Mesendoderm (in vitro differentiated cells): ENCODE data around the gene SRXN1.
A peak's percentile ranks its signal among the peaks of the same experiment; 100 is the strongest.

ENCODE experiments used
- DNase-seq: peaks from one replicate; pipeline ENCODE4 v3.0.0; 2013
- H2AK5ac ChIP-seq: 2 replicates; pipeline ENCODE4 v1.6.1; 2013; ENCODE audit warnings: low read length, inconsistent platforms
- H2BK120ac ChIP-seq: 2 replicates; pipeline ENCODE4 v1.6.1; 2013; ENCODE audit warnings: low read depth, mild to moderate bottlenecking, low read length, moderate library complexity, mixed read lengths
- H2BK15ac ChIP-seq: replicated peaks from 2 replicates; pipeline ENCODE4 v1.6.1; 2013; ENCODE audit warnings: low read depth, mild to moderate bottlenecking, moderate library complexity
- H2BK5ac ChIP-seq: 2 replicates; pipeline ENCODE4 v1.6.1; 2013; ENCODE audit warnings: low read length, inconsistent platforms
- H3K18ac ChIP-seq: 2 replicates; pipeline ENCODE4 v1.6.1; 2013; ENCODE audit warnings: mild to moderate bottlenecking, low read length, mixed read lengths
- H3K23ac ChIP-seq: one replicate; pipeline ENCODE4 v1.6.1; 2013; ENCODE audit warnings: low read length
- H3K27ac ChIP-seq: 2 replicates; pipeline ENCODE4 v1.5.1; 2013; ENCODE audit warnings: low read depth, mild to moderate bottlenecking, inconsistent platforms, low read length, moderate library complexity
- H3K27me3 ChIP-seq: 2 replicates; pipeline ENCODE4 v1.6.1; 2013; ENCODE audit warnings: low read length, control low read depth, mild to moderate bottlenecking, inconsistent platforms; ENCODE audit not compliant: insufficient read depth, poor library complexity
- H3K36me3 ChIP-seq: 2 replicates; pipeline ENCODE4 v1.6.1; 2013; ENCODE audit warnings: low read length, inconsistent platforms; ENCODE audit not compliant: control insufficient read depth, insufficient read depth
- H3K4ac ChIP-seq: one replicate; pipeline ENCODE4 v1.6.1; 2013; ENCODE audit warnings: low read depth, mild to moderate bottlenecking, low read length, moderate library complexity
- H3K4me1 ChIP-seq: 2 replicates; pipeline ENCODE4 v1.6.1; 2013; ENCODE audit warnings: low read depth, low read length, inconsistent platforms; ENCODE audit not compliant: control insufficient read depth
- H3K4me2 ChIP-seq: 2 replicates; pipeline ENCODE4 v1.6.1; 2013; ENCODE audit warnings: low read length
- H3K4me3 ChIP-seq: 2 replicates; pipeline ENCODE4 v1.5.1; 2013; ENCODE audit warnings: mild to moderate bottlenecking, low read length
- H3K56ac ChIP-seq: one replicate; pipeline ENCODE4 v1.6.1; 2013; ENCODE audit warnings: low read length
- H3K79me1 ChIP-seq: 2 replicates; pipeline ENCODE4 v1.6.1; 2013; ENCODE audit warnings: low read length, inconsistent platforms
- H3K79me2 ChIP-seq: 2 replicates; pipeline ENCODE4 v1.6.1; 2013; ENCODE audit warnings: mild to moderate bottlenecking, low read length; ENCODE audit not compliant: control insufficient read depth, insufficient read depth
- H3K9ac ChIP-seq: 2 replicates; pipeline ENCODE4 v1.6.1; 2013; ENCODE audit warnings: low read length, inconsistent platforms
- H4K5ac ChIP-seq: one replicate; pipeline ENCODE4 v1.6.1; 2013; ENCODE audit warnings: low read length
- H4K8ac ChIP-seq: one replicate; pipeline ENCODE4 v1.6.1; 2013; ENCODE audit warnings: low read depth, mild to moderate bottlenecking, control low read depth, low read length, moderate library complexity
- WGBS: extraction: QIAGEN DNeasy Blood & Tissue Kit; methylation state at CpG from one replicate; pipeline ENCODE4 v1.1.7; 2013; ENCODE audit warnings: low lambda C conversion rate, missing lambda C conversion rate; ENCODE audit not compliant: insufficient coverage; ENCODE audit errors: extremely low coverage; 5-methylcytosine and 5-hydroxymethylcytosine counted together

SRXN1 gene

GRCh38 chr20:617934-618690 lies 34.9 kb downstream of the SRXN1 start:
- H2AK5ac ChIP-seq = no peak overlapping the region
- H3K27ac ChIP-seq = no peak overlapping the region
- no CpG with 5 or more reads among the region's 4 CpGs for WGBS
- H2BK15ac ChIP-seq = no peak overlapping the region
- H3K56ac ChIP-seq = no peak overlapping the region
- no peaks in the 10 kb centered on the region for H3K36me3 ChIP-seq
- no peaks in the 10 kb centered on the region for H3K79me1 ChIP-seq
- no peak overlapping the region for H3K23ac ChIP-seq
- no peak for DNase-seq
- H3K9ac ChIP-seq = no peak overlapping the region
- H3K4me3 ChIP-seq = no peak overlapping the region
- H2BK120ac ChIP-seq = no peak overlapping the region
- H4K5ac ChIP-seq = no peak overlapping the region
- no peak overlapping the region for H3K4ac ChIP-seq
- no peaks in the 10 kb centered on the region for H3K27me3 ChIP-seq
- no peaks in the 10 kb centered on the region for H3K79me2 ChIP-seq
- no peak overlapping the region for H4K8ac ChIP-seq
- H3K18ac ChIP-seq = no peak overlapping the region
- H3K4me2 ChIP-seq = no peak overlapping the region
- no peak overlapping the region for H2BK5ac ChIP-seq
- peaks cover 5% of the 10 kb centered on the region for H3K4me1 ChIP-seq

GRCh38 chr20:615514-615913 lies 37.5 kb downstream of the SRXN1 start:
- H3K27ac ChIP-seq = peak overlapping the region; percentile 18
- no peak overlapping the region for H3K23ac ChIP-seq
- H2BK5ac ChIP-seq = no peak overlapping the region
- H4K5ac ChIP-seq = no peak overlapping the region
- no peaks in the 10 kb centered on the region for H3K79me1 ChIP-seq
- H3K4ac ChIP-seq = no peak overlapping the region
- no peak overlapping the region for H3K4me3 ChIP-seq
- H2AK5ac ChIP-seq = no peak overlapping the region
- H3K4me1 ChIP-seq = no peaks in the 10 kb centered on the region
- no peak overlapping the region for H2BK120ac ChIP-seq
- no peak overlapping the region for H3K4me2 ChIP-seq
- no peaks in the 10 kb centered on the region for H3K36me3 ChIP-seq
- no peak overlapping the region for H3K56ac ChIP-seq
- H3K18ac ChIP-seq = no peak overlapping the region
- WGBS = no CpG with 5 or more reads among the region's 4 CpGs
- no peak overlapping the region for H2BK15ac ChIP-seq
- no peak for DNase-seq
- no peaks in the 10 kb centered on the region for H3K79me2 ChIP-seq
- H3K9ac ChIP-seq = no peak overlapping the region
- no peaks in the 10 kb centered on the region for H3K27me3 ChIP-seq
- no peak overlapping the region for H4K8ac ChIP-seq

- peak overlapping the region; percentile 23 for H3K18ac ChIP-seq
- no peak overlapping the region for H2BK15ac ChIP-seq
- no peaks in the 10 kb centered on the region for H3K4me1 ChIP-seq
- H3K27me3 ChIP-seq = peaks cover 2% of the 10 kb centered on the region
- no peak overlapping the region for H3K9ac ChIP-seq
- H4K5ac ChIP-seq = no peak overlapping the region
- no peak overlapping the region for H2BK120ac ChIP-seq
- H2BK5ac ChIP-seq = no peak overlapping the region
- H3K23ac ChIP-seq = no peak overlapping the region
- no peak overlapping the region for H3K56ac ChIP-seq
- no peak overlapping the region for H3K4ac ChIP-seq
- H4K8ac ChIP-seq = no peak overlapping the region
- H3K4me3 ChIP-seq = no peak overlapping the region
- no peak overlapping the region for H2AK5ac ChIP-seq
- no peak overlapping the region for H3K27ac ChIP-seq
- no CpG with 5 or more reads among the region's 8 CpGs for WGBS
- no peak overlapping the region for H3K4me2 ChIP-seq
- peak; percentile 66 for DNase-seq
- no peaks in the 10 kb centered on the region for H3K36me3 ChIP-seq
- no peaks in the 10 kb centered on the region for H3K79me2 ChIP-seq
- no peaks in the 10 kb centered on the region for H3K79me1 ChIP-seq
These were observed 41.2 kb downstream of the SRXN1 start for GRCh38 chr20:611843-612185.

- Histone ChIP-seq H3K4ac (no peak overlapping the region), H3K18ac (peak overlapping the region; percentile 23), H3K36me3 (no peaks in the 10 kb centered on the region), H3K4me2 (no peak overlapping the region), H3K4me1 (no peaks in the 10 kb centered on the region), H3K79me2 (no peaks in the 10 kb centered on the region), H2BK15ac (no peak overlapping the region), H3K23ac (no peak overlapping the region), H3K9ac (no peak overlapping the region), H4K8ac (no peak overlapping the region), H4K5ac (no peak overlapping the region), H3K4me3 (no peak overlapping the region), H2BK5ac (no peak overlapping the region), H3K27me3 (peaks cover 2% of the 10 kb centered on the region), H2BK120ac (no peak overlapping the region), H2AK5ac (no peak overlapping the region), H3K56ac (peak overlapping the region; percentile 2), H3K27ac (no peak overlapping the region), H3K79me1 (no peaks in the 10 kb centered on the region)
- no peak for DNase-seq
- no CpG with 5 or more reads among the region's 24 CpGs for WGBS
These were observed 41.8 kb downstream of the SRXN1 start for GRCh38 chr20:611047-611842.

- H3K4me1 ChIP-seq = no peaks in the 10 kb centered on the region
- no peak within 1 kb of the TSS for H2BK15ac ChIP-seq
- H2BK5ac ChIP-seq = no peak within 1 kb of the TSS
- peak within 1 kb of the TSS; percentile 82 for H3K56ac ChIP-seq
- H3K27ac ChIP-seq = no peak within 1 kb of the TSS
- peak; percentile 78 for DNase-seq
- H3K9ac ChIP-seq = peak within 1 kb of the TSS; percentile 68
- H2BK120ac ChIP-seq = no peak within 1 kb of the TSS
- H3K4ac ChIP-seq = no peak within 1 kb of the TSS
- H3K4me2 ChIP-seq = peak within 1 kb of the TSS; percentile 66
- H4K8ac ChIP-seq = no peak within 1 kb of the TSS
- H3K4me3 ChIP-seq = peak within 1 kb of the TSS; percentile 23
- no peak within 1 kb of the TSS for H4K5ac ChIP-seq
- peaks cover 2% of the 10 kb centered on the region for H3K27me3 ChIP-seq
- no peak within 1 kb of the TSS for H3K23ac ChIP-seq
- H3K18ac ChIP-seq = peak within 1 kb of the TSS; percentile 29
- H3K79me2 ChIP-seq = no peaks in the 10 kb centered on the region
- H3K79me1 ChIP-seq = no peaks in the 10 kb centered on the region
- no peak within 1 kb of the TSS for H2AK5ac ChIP-seq
- H3K36me3 ChIP-seq = no peaks in the 10 kb centered on the region
- no CpG with 5 or more reads among the region's 84 CpGs for WGBS
These were observed 42.6 kb downstream of the SRXN1 start, which contains the start of gene TCF15 for GRCh38 chr20:610130-611046. Gene TCF15, minus strand, starts transcription at chr20:610309. Its CDS starts 72 bp downstream, at chr20:610237.
